GM12873 (cell line): ENCODE data around the gene ANKRD61.
A peak's percentile ranks its signal among the peaks of the same experiment; 100 is the strongest.

Experiments
- CTCF ChIP-seq: IDR thresholded peaks from 2 replicates; pipeline ENCODE4 v1.5.1; 2012; ENCODE audit warnings: low read depth, mild to moderate bottlenecking, moderate library complexity, low read length, control low read depth; ENCODE audit not compliant: insufficient read depth; ENCODE audit errors: missing control alignments

The ANKRD61 gene

GRCh38 chr7:6015917-6016652 is 15.1 kb upstream of the ANKRD61 start:
- TF ChIP-seq CTCF: no peak

GRCh38 chr7:6016653-6016966 is 14.6 kb upstream of the ANKRD61 start:
- no peak for TF ChIP-seq CTCF

- no peak for TF ChIP-seq CTCF
These were observed 10.5 kb upstream of the ANKRD61 start for GRCh38 chr7:6020371-6021286.

- no peak for TF ChIP-seq CTCF
These were observed 8.5 kb upstream of the ANKRD61 start for GRCh38 chr7:6022707-6023106.

GRCh38 chr7:6023974-6024435 is 7.2 kb upstream of the ANKRD61 start:
- TF ChIP-seq CTCF: no peak

GRCh38 chr7:6026011-6026819 is 5.0 kb upstream of the ANKRD61 start:
- peak; percentile 55 for TF ChIP-seq CTCF
